Measurements from ENCODE around the gene MZT2B. TPM values are rescaled to one million over a fixed set of nuclear protein-coding genes. Genes with fewer than 3 reads are reported as not detected.
"Not testable (repeated sequence)": the region's sequence is repeated elsewhere in the genome, so short reads cannot be mapped to it uniquely, and the experiment has no call there.

Gene MZT2B
- total and polyA plus RNA-seq, 9 of the 15 experiments (the other 6 are each of a cell fraction or from before 2014, with no cell fraction given), result 5.1 to 435 (median 102) TPM

- in situ Hi-C loops (cut with MboI); H3K27ac ChIP-seq (ENCODE audit: extremely low read depth, low read depth, low read length); H3K9me1 ChIP-seq (ENCODE audit: control insufficient read depth, insufficient read depth, low read length); POLR2A ChIA-PET; H3K79me2 ChIP-seq (ENCODE audit: control insufficient read depth, insufficient read depth, low read length); H3K4me3 ChIP-seq; BruUV-seq (replicated peaks); H3K9ac ChIP-seq (ENCODE audit: insufficient read depth in 1 of 2, low read depth in 2 of 2, low read length in 2 of 2); H3K4me1 ChIP-seq (replicated peaks in 1 of 2; ENCODE audit: control insufficient read depth in 2 of 2, insufficient read depth in 2 of 2, low read length in 2 of 2); H3K27me3 ChIP-seq (ENCODE audit: control insufficient read depth in 2 of 2, insufficient read depth in 2 of 2, low read length in 2 of 2); H4K20me1 ChIP-seq (replicated peaks; ENCODE audit: control insufficient read depth, insufficient read depth, low read length); intact Hi-C loops (cut with micrococcal nuclease); H3K36me3 ChIP-seq (ENCODE audit: control insufficient read depth, insufficient read depth, low read length); H3K9me3 ChIP-seq (replicated peaks; ENCODE audit: control insufficient read depth, insufficient read depth, low read depth, low read length); CTCF ChIA-PET (ENCODE audit: low intra/inter-chr PET ratio); H3K4me2 ChIP-seq (ENCODE audit: insufficient read depth, low read length): not testable (repeated sequence)
- H2AFZ ChIP-seq (ENCODE audit: low read depth, low read length), result peak overlapping the region; percentile 51; the same call in 1 of the 2 replicates
- FAIRE-seq (peak; percentile 88), ATAC-seq (peak; percentile 69), DNase-seq (ENCODE audit: extremely low read depth in 1 of 4, low spot score in 3 of 4) (peak in 1 of 4 experiments; percentile 41)
- 0 out of 2 replicates have a peak, but pooled peaks have one; percentile 20 for TF ChIP-seq NR2C1 (IDR thresholded peaks at IDR 0.05)
- TF ChIP-seq NR2C1 (tag; IDR thresholded peaks at IDR 0.05), result peak; percentile 72
- peak; percentile 44; the same call in 1 of the 2 replicates for TF ChIP-seq TCF3 (CRISPR knock-in tag; IDR thresholded peaks at IDR 0.05)
- peak; percentile 59 for TF ChIP-seq CBFA2T3 (IDR thresholded peaks at IDR 0.05)
- peak; percentile 44; the same call in 1 of the 2 replicates for TF ChIP-seq CBFA2T2 (conservative IDR thresholded peaks at IDR 0.05)
- peak; percentile 7 for TF ChIP-seq MEIS2 (IDR thresholded peaks at IDR 0.05; ENCODE audit: partially characterized antibody)
- 10% methylated on average over 8 of the region's 9 CpGs for WGBS (ENCODE audit: insufficient coverage, low coverage, missing lambda C conversion rate)
Observed at GRCh38 chr2:130195089-130195635, 13.1 kb downstream of the MZT2B start.

- H3K9ac ChIP-seq (ENCODE audit: insufficient read depth in 1 of 2, low read depth in 2 of 2, low read length in 2 of 2); H3K4me2 ChIP-seq (ENCODE audit: insufficient read depth, low read length); FAIRE-seq; ATAC-seq; DNase-seq (ENCODE audit: extremely low read depth in 1 of 4, low spot score in 3 of 4); H3K4me3 ChIP-seq; H4K20me1 ChIP-seq (replicated peaks; ENCODE audit: control insufficient read depth, insufficient read depth, low read length); H3K9me1 ChIP-seq (ENCODE audit: control insufficient read depth, insufficient read depth, low read length); POLR2A ChIA-PET; in situ Hi-C loops (cut with MboI); CTCF ChIA-PET (ENCODE audit: low intra/inter-chr PET ratio); H3K27ac ChIP-seq (ENCODE audit: extremely low read depth, low read depth, low read length); H3K9me3 ChIP-seq (replicated peaks; ENCODE audit: control insufficient read depth, insufficient read depth, low read depth, low read length); H3K27me3 ChIP-seq (ENCODE audit: control insufficient read depth in 2 of 2, insufficient read depth in 2 of 2, low read length in 2 of 2); BruUV-seq (replicated peaks); H3K36me3 ChIP-seq (ENCODE audit: control insufficient read depth, insufficient read depth, low read length); H3K4me1 ChIP-seq (replicated peaks in 1 of 2; ENCODE audit: control insufficient read depth in 2 of 2, insufficient read depth in 2 of 2, low read length in 2 of 2); H3K79me2 ChIP-seq (ENCODE audit: control insufficient read depth, insufficient read depth, low read length); H2AFZ ChIP-seq (ENCODE audit: low read depth, low read length); intact Hi-C loops (cut with micrococcal nuclease): not testable (repeated sequence)
- 90% methylated on average over 5 of the region's 13 CpGs for WGBS (ENCODE audit: insufficient coverage, low coverage, missing lambda C conversion rate)
Observed at GRCh38 chr2:130196052-130196451, 14.0 kb downstream of the MZT2B start.

Measured in K562 (cell line).